Measurements from ENCODE around the gene RPAP3.
"Not testable (repeated sequence)": the region's sequence is repeated elsewhere in the genome, so short reads cannot be mapped to it uniquely, and the experiment has no call there.

Gene RPAP3

GRCh38 chr12:47672068-47672467 is 33.8 kb downstream of the RPAP3 start:
- no peak for DNase-seq (ENCODE audit: low spot score)

GRCh38 chr12:47667935-47668334 is 37.9 kb downstream of the RPAP3 start:
- DNase-seq (ENCODE audit: low spot score): not testable (repeated sequence)

GRCh38 chr12:47652521-47653234 is 53.2 kb downstream of the RPAP3 start:
- no peak for DNase-seq (ENCODE audit: low spot score)

- DNase-seq (ENCODE audit: low spot score): peak; percentile 65
Observed at GRCh38 chr12:47651368-47652254, 54.2 kb downstream of the RPAP3 start.

- no peak for DNase-seq (ENCODE audit: low spot score)
Observed at GRCh38 chr12:47650469-47650868, 55.4 kb downstream of the RPAP3 start.

GRCh38 chr12:47649381-47649780 is 56.4 kb downstream of the RPAP3 start:
- DNase-seq (ENCODE audit: low spot score): no peak

- no peak for DNase-seq (ENCODE audit: low spot score)
Observed at GRCh38 chr12:47648056-47648579, 57.7 kb downstream of the RPAP3 start.

GRCh38 chr12:47642310-47642709 is 63.5 kb downstream of the RPAP3 start:
- not testable (repeated sequence) for DNase-seq (ENCODE audit: low spot score)

GRCh38 chr12:47636908-47637780 is 68.7 kb downstream of the RPAP3 start:
- no peak for DNase-seq (ENCODE audit: low spot score)

GRCh38 chr12:47635770-47636169 is 70.1 kb downstream of the RPAP3 start:
- DNase-seq (ENCODE audit: low spot score): not testable (repeated sequence)

- DNase-seq (ENCODE audit: low spot score): no peak
Observed at GRCh38 chr12:47634127-47634526, 71.7 kb downstream of the RPAP3 start.

- DNase-seq (ENCODE audit: low spot score): no peak
Observed at GRCh38 chr12:47621960-47622359, 83.9 kb downstream of the RPAP3 start.

GRCh38 chr12:47617476-47617875 is 88.4 kb downstream of the RPAP3 start:
- DNase-seq (ENCODE audit: low spot score): no peak

- DNase-seq (ENCODE audit: low spot score): no peak
Observed at GRCh38 chr12:47616440-47616839, 89.4 kb downstream of the RPAP3 start.

- no peak for DNase-seq (ENCODE audit: low spot score)
Observed at GRCh38 chr12:47615711-47616110, 90.1 kb downstream of the RPAP3 start.

- no peak for DNase-seq (ENCODE audit: low spot score)
Observed at GRCh38 chr12:47614521-47614920, 91.3 kb downstream of the RPAP3 start.

- no peak for DNase-seq (ENCODE audit: low spot score)
Observed at GRCh38 chr12:47612953-47613352, 92.9 kb downstream of the RPAP3 start.

- DNase-seq (ENCODE audit: low spot score): no peak
Observed at GRCh38 chr12:47611906-47612305, 93.9 kb downstream of the RPAP3 start.
